ENCODE data around the gene PRRG2. TPM values are rescaled to one million over a fixed set of nuclear protein-coding genes. Genes with fewer than 3 reads are reported as not detected.
A peak's percentile ranks its signal among the peaks of the same experiment; 100 is the strongest.

The PRRG2 gene
- total RNA-seq, 3 donors from 2014 or later: 1.0 to 1.4 (median 1.3) TPM

- no peaks in the 10 kb centered on the region for H3K9me3 Mint-ChIP-seq
- peaks cover 7% of the 10 kb centered on the region for H3K36me3 Mint-ChIP-seq (ENCODE audit: insufficient read depth)
- H3K4me3 Mint-ChIP-seq: peak overlapping the region; percentile 48
- ATAC-seq (no peak), DNase-seq (no peak)
- H3K27me3 Mint-ChIP-seq (ENCODE audit: low read depth): no peaks in the 10 kb centered on the region
- peaks cover 69% of the 10 kb centered on the region for H3K4me1 Mint-ChIP-seq (ENCODE audit: low read depth)
Measured at GRCh38 chr19:49552749-49553148, 28.4 kb upstream of the PRRG2 start.

GRCh38 chr19:49553451-49554271 is 27.5 kb upstream of the PRRG2 start:
- DNase-seq: peak; percentile 60
- H3K27me3 Mint-ChIP-seq (ENCODE audit: low read depth): no peaks in the 10 kb centered on the region
- H3K4me3 Mint-ChIP-seq: peak overlapping the region; percentile 39
- H3K4me1 Mint-ChIP-seq (ENCODE audit: low read depth): peaks cover 68% of the 10 kb centered on the region
- ATAC-seq: peak; percentile 81
- peaks cover 10% of the 10 kb centered on the region for H3K36me3 Mint-ChIP-seq (ENCODE audit: insufficient read depth)
- no peaks in the 10 kb centered on the region for H3K9me3 Mint-ChIP-seq

GRCh38 chr19:49554701-49555181 is 26.4 kb upstream of the PRRG2 start:
- Mint-ChIP-seq H3K4me3 (peak overlapping the region; percentile 54), H3K9me3 (no peaks in the 10 kb centered on the region), H3K27me3 (ENCODE audit: low read depth) (no peaks in the 10 kb centered on the region), H3K4me1 (ENCODE audit: low read depth) (peaks cover 68% of the 10 kb centered on the region), H3K36me3 (ENCODE audit: insufficient read depth) (peaks cover 13% of the 10 kb centered on the region)
- DNase-seq (no peak), ATAC-seq (no peak)

GRCh38 chr19:49555600-49556411 is 25.3 kb upstream of the PRRG2 start:
- H3K4me3 Mint-ChIP-seq: no peak overlapping the region
- peaks cover 75% of the 10 kb centered on the region for H3K4me1 Mint-ChIP-seq (ENCODE audit: low read depth)
- no peaks in the 10 kb centered on the region for H3K9me3 Mint-ChIP-seq
- ATAC-seq (peak; percentile 29), DNase-seq (peak; percentile 64)
- no peaks in the 10 kb centered on the region for H3K27me3 Mint-ChIP-seq (ENCODE audit: low read depth)
- H3K36me3 Mint-ChIP-seq (ENCODE audit: insufficient read depth): peaks cover 13% of the 10 kb centered on the region

GRCh38 chr19:49556412-49557398 is 24.4 kb upstream of the PRRG2 start:
- peak overlapping the region; percentile 33 for H3K4me3 Mint-ChIP-seq
- peak; percentile 34 for DNase-seq
- H3K36me3 Mint-ChIP-seq (ENCODE audit: insufficient read depth): peaks cover 11% of the 10 kb centered on the region
- peak; percentile 9 to 11 for ATAC-seq
- no peaks in the 10 kb centered on the region for H3K27me3 Mint-ChIP-seq (ENCODE audit: low read depth)
- H3K4me1 Mint-ChIP-seq (ENCODE audit: low read depth): peaks cover 79% of the 10 kb centered on the region
- no peaks in the 10 kb centered on the region for H3K9me3 Mint-ChIP-seq

- peaks cover 11% of the 10 kb centered on the region for H3K36me3 Mint-ChIP-seq (ENCODE audit: insufficient read depth)
- no peaks in the 10 kb centered on the region for H3K9me3 Mint-ChIP-seq
- no peak for DNase-seq
- peaks cover 80% of the 10 kb centered on the region for H3K4me1 Mint-ChIP-seq (ENCODE audit: low read depth)
- H3K27me3 Mint-ChIP-seq (ENCODE audit: low read depth): no peaks in the 10 kb centered on the region
- H3K4me3 Mint-ChIP-seq: peak overlapping the region; percentile 48
- ATAC-seq: no peak
Measured at GRCh38 chr19:49557641-49558325, 23.3 kb upstream of the PRRG2 start.

- DNase-seq: no peak
- H3K27me3 Mint-ChIP-seq (ENCODE audit: low read depth): no peaks in the 10 kb centered on the region
Measured at GRCh38 chr19:49558591-49558990, 22.5 kb upstream of the PRRG2 start.

GRCh38 chr19:49559443-49559842 is 21.7 kb upstream of the PRRG2 start:
- H3K4me1 Mint-ChIP-seq (ENCODE audit: low read depth): peaks cover 77% of the 10 kb centered on the region
- no peaks in the 10 kb centered on the region for H3K9me3 Mint-ChIP-seq
- no peaks in the 10 kb centered on the region for H3K27me3 Mint-ChIP-seq (ENCODE audit: low read depth)
- H3K36me3 Mint-ChIP-seq (ENCODE audit: insufficient read depth): peaks cover 11% of the 10 kb centered on the region
- DNase-seq (no peak), ATAC-seq (no peak)
- peak overlapping the region; percentile 80 for H3K4me3 Mint-ChIP-seq

More at GRCh38 chr19:49558591-49558990, 22.5 kb upstream of the PRRG2 start:
- peak overlapping the region; percentile 80 for H3K4me3 Mint-ChIP-seq
- peak; percentile 8 to 24 for ATAC-seq
- H3K36me3 Mint-ChIP-seq (ENCODE audit: insufficient read depth): peaks cover 11% of the 10 kb centered on the region
- H3K9me3 Mint-ChIP-seq: no peaks in the 10 kb centered on the region
- H3K4me1 Mint-ChIP-seq (ENCODE audit: low read depth): peaks cover 79% of the 10 kb centered on the region

- Mint-ChIP-seq H3K4me1 (ENCODE audit: low read depth) (peaks cover 77% of the 10 kb centered on the region), H3K36me3 (ENCODE audit: insufficient read depth) (peaks cover 13% of the 10 kb centered on the region), H3K4me3 (peak overlapping the region; percentile 80), H3K27me3 (ENCODE audit: low read depth) (no peaks in the 10 kb centered on the region), H3K9me3 (no peaks in the 10 kb centered on the region)
- DNase-seq (no peak), ATAC-seq (no peak)
Measured at GRCh38 chr19:49559928-49560327, 21.2 kb upstream of the PRRG2 start.

GRCh38 chr19:49560358-49560900 is 20.7 kb upstream of the PRRG2 start:
- peak; percentile 1 to 2 for ATAC-seq
- Mint-ChIP-seq H3K36me3 (ENCODE audit: insufficient read depth) (peaks cover 17% of the 10 kb centered on the region), H3K9me3 (no peaks in the 10 kb centered on the region), H3K4me3 (peak overlapping the region; percentile 80), H3K4me1 (ENCODE audit: low read depth) (peaks cover 76% of the 10 kb centered on the region), H3K27me3 (ENCODE audit: low read depth) (no peaks in the 10 kb centered on the region)
- DNase-seq: peak; percentile 40

- DNase-seq (peak; percentile 38), ATAC-seq (peak; percentile 81 to 85)
- Mint-ChIP-seq H3K36me3 (ENCODE audit: insufficient read depth) (peaks cover 6% of the 10 kb centered on the region), H3K27me3 (ENCODE audit: low read depth) (no peaks in the 10 kb centered on the region), H3K9me3 (no peaks in the 10 kb centered on the region), H3K4me3 (peak overlapping the region; percentile 11), H3K4me1 (ENCODE audit: low read depth) (peaks cover 78% of the 10 kb centered on the region)
Measured at GRCh38 chr19:49564616-49565045, 16.5 kb upstream of the PRRG2 start.

GRCh38 chr19:49565261-49565660 is 15.9 kb upstream of the PRRG2 start:
- DNase-seq: no peak
- Mint-ChIP-seq H3K4me3 (peak overlapping the region; percentile 11), H3K27me3 (ENCODE audit: low read depth) (no peaks in the 10 kb centered on the region)

GRCh38 chr19:49566302-49566701 is 14.8 kb upstream of the PRRG2 start:
- no peaks in the 10 kb centered on the region for H3K9me3 Mint-ChIP-seq
- H3K4me3 Mint-ChIP-seq: no peak overlapping the region
- peaks cover 6% of the 10 kb centered on the region for H3K36me3 Mint-ChIP-seq (ENCODE audit: insufficient read depth)
- H3K4me1 Mint-ChIP-seq (ENCODE audit: low read depth): peaks cover 74% of the 10 kb centered on the region
- DNase-seq: no peak
- no peaks in the 10 kb centered on the region for H3K27me3 Mint-ChIP-seq (ENCODE audit: low read depth)
- no peak for ATAC-seq

More at GRCh38 chr19:49565261-49565660, 15.9 kb upstream of the PRRG2 start:
- H3K4me1 Mint-ChIP-seq (ENCODE audit: low read depth): peaks cover 76% of the 10 kb centered on the region
- no peak for ATAC-seq
- peaks cover 6% of the 10 kb centered on the region for H3K36me3 Mint-ChIP-seq (ENCODE audit: insufficient read depth)
- no peaks in the 10 kb centered on the region for H3K9me3 Mint-ChIP-seq
